ENCODE results near the gene ARID2. TPM values are rescaled to one million over a fixed set of nuclear protein-coding genes. Genes with fewer than 3 reads are reported as not detected.

Gene ARID2
- total RNA-seq, 1 experiment from 2014 or later, result 21.9 TPM

- Mint-ChIP-seq H3K27me3 (ENCODE audit: insufficient read depth, unreplicated experiment) (no peaks in the 10 kb centered on the region), H3K9me3 (ENCODE audit: unreplicated experiment) (no peaks in the 10 kb centered on the region), H3K27ac (ENCODE audit: low read depth, unreplicated experiment) (no peak overlapping the region), H3K4me1 (ENCODE audit: insufficient read depth, unreplicated experiment) (no peaks in the 10 kb centered on the region), H3K36me3 (ENCODE audit: insufficient read depth, unreplicated experiment) (no peaks in the 10 kb centered on the region), H3K4me3 (ENCODE audit: unreplicated experiment) (no peak overlapping the region)
- TF ChIP-seq CTCF (IDR thresholded peaks at IDR 0.05; ENCODE audit: unreplicated experiment), result no peak
- POLR2A ChIA-PET, result no interaction called here
- no peak for DNase-seq (ENCODE audit: unreplicated experiment)
- no TSS peak for BruUV-seq (replicated peaks)
- intact Hi-C loops (cut with micrococcal nuclease), result no loop called here
- CTCF ChIA-PET, result interaction anchor here (1.1 kb wide), 1 partner anchor 9 kb away, joined by 3 read pairs; no protein-coding TSS in a partner anchor
These were observed 55.8 kb downstream of the ARID2 start for GRCh38 chr12:45785315-45785714.

GRCh38 chr12:45789025-45789424, 59.5 kb downstream of the ARID2 start:
- TF ChIP-seq CTCF (IDR thresholded peaks at IDR 0.05; ENCODE audit: unreplicated experiment), result no peak
- Mint-ChIP-seq H3K27ac (ENCODE audit: low read depth, unreplicated experiment) (no peak overlapping the region), H3K4me3 (ENCODE audit: unreplicated experiment) (no peak overlapping the region), H3K27me3 (ENCODE audit: insufficient read depth, unreplicated experiment) (no peaks in the 10 kb centered on the region), H3K9me3 (ENCODE audit: unreplicated experiment) (no peaks in the 10 kb centered on the region), H3K36me3 (ENCODE audit: insufficient read depth, unreplicated experiment) (no peaks in the 10 kb centered on the region), H3K4me1 (ENCODE audit: insufficient read depth, unreplicated experiment) (no peaks in the 10 kb centered on the region)
- peak; percentile 56 for DNase-seq (ENCODE audit: unreplicated experiment)
- ChIA-PET CTCF (interaction anchor here (0.6 kb wide), 1 partner anchor 55 kb away, joined by 3 read pairs; no protein-coding TSS in a partner anchor), POLR2A (interaction anchor here (1.2 to 1.3 kb wide), 2 partner anchors 9 to 56 kb away, joined by 3 read pairs; no protein-coding TSS in a partner anchor)
- intact Hi-C loops (cut with micrococcal nuclease), result no loop called here
- BruUV-seq (replicated peaks), result no TSS peak

- H3K27me3 Mint-ChIP-seq (ENCODE audit: insufficient read depth, unreplicated experiment), result no peaks in the 10 kb centered on the region
- intact Hi-C loops (cut with micrococcal nuclease), result no loop called here
- ChIA-PET POLR2A (no interaction called here), CTCF (interaction anchor here (0.8 kb wide), 1 partner anchor 10 kb away, joined by 3 read pairs; no protein-coding TSS in a partner anchor)
- no peak overlapping the region for H3K27ac Mint-ChIP-seq (ENCODE audit: low read depth, unreplicated experiment)
- no peak for DNase-seq (ENCODE audit: unreplicated experiment)
- no peak overlapping the region for H3K4me3 Mint-ChIP-seq (ENCODE audit: unreplicated experiment)
- H3K4me1 Mint-ChIP-seq (ENCODE audit: insufficient read depth, unreplicated experiment), result no peaks in the 10 kb centered on the region
- no TSS peak for BruUV-seq (replicated peaks)
- peaks cover 8% of the 10 kb centered on the region for H3K9me3 Mint-ChIP-seq (ENCODE audit: unreplicated experiment)
- TF ChIP-seq CTCF (IDR thresholded peaks at IDR 0.05; ENCODE audit: unreplicated experiment), result no peak
- H3K36me3 Mint-ChIP-seq (ENCODE audit: insufficient read depth, unreplicated experiment), result peaks cover 7% of the 10 kb centered on the region
These were observed 64.9 kb downstream of the ARID2 start for GRCh38 chr12:45794422-45794821.

- H3K4me3 Mint-ChIP-seq (ENCODE audit: unreplicated experiment), result no peak overlapping the region
- no TSS peak for BruUV-seq (replicated peaks)
- intact Hi-C loops (cut with micrococcal nuclease), result no loop called here
- no peak for TF ChIP-seq CTCF (IDR thresholded peaks at IDR 0.05; ENCODE audit: unreplicated experiment)
- no peaks in the 10 kb centered on the region for H3K36me3 Mint-ChIP-seq (ENCODE audit: insufficient read depth, unreplicated experiment)
- no peak for DNase-seq (ENCODE audit: unreplicated experiment)
- H3K4me1 Mint-ChIP-seq (ENCODE audit: insufficient read depth, unreplicated experiment), result no peaks in the 10 kb centered on the region
- no peak overlapping the region for H3K27ac Mint-ChIP-seq (ENCODE audit: low read depth, unreplicated experiment)
- CTCF ChIA-PET, result no interaction called here
- POLR2A ChIA-PET, result no interaction called here
- peaks cover 5% of the 10 kb centered on the region for H3K9me3 Mint-ChIP-seq (ENCODE audit: unreplicated experiment)
- no peaks in the 10 kb centered on the region for H3K27me3 Mint-ChIP-seq (ENCODE audit: insufficient read depth, unreplicated experiment)
These were observed 72.1 kb downstream of the ARID2 start for GRCh38 chr12:45801625-45802024.

Measured in MCF 10A (cell line).